ENCODE measurements around the gene CBR3.

The CBR3 gene

DNA sequence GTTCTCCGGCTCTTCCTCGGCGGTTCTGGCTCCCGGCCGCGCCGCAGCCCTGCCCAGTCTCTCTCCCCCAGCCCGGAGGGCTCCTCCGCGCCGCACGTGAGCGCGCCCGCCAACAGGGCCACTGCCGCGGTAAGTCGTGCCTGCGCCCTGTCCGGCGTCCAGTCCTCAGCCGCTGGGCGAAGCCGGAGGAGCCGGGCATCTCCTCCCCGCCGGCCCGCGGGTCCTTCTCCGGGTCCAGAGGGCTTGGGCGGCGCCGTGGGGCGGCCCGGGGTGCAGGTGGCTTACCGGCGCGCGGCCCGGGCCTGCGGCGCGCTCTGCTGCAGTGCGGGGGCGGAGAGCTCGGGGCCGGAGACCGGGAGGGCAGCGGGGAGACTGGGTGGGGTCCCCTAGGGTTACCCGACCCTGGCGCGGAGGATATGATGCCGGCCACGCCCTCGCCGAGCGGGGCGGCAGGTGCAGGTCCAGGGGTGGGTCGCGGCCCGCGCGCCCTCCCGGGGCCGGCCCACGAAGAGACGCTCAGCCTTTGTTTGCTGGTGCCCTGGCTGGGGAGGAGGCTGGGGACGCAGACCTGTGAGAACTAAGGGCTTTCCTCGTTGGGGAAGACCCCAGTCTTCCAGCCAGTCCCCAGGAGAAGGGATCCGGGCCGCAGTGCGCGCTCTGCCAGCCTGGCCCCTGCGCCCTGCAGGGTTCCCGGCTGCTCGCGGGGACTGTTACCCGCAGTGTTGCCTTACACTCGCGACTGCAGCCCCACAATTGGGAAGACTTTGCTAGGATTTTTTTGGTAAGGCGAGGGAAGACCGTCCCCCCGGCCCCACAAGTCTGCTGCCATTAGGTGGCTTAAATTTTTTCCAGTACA is 22.2 kb downstream of the CBR3 start, which contains the start of gene DOP1B:
TSS of gene DOP1B (plus strand) at position 10 of the 856 bp plus-strand sequence. CDS start 7,910 bp downstream, outside the sequence.
- no peak for DNase-seq

DNA sequence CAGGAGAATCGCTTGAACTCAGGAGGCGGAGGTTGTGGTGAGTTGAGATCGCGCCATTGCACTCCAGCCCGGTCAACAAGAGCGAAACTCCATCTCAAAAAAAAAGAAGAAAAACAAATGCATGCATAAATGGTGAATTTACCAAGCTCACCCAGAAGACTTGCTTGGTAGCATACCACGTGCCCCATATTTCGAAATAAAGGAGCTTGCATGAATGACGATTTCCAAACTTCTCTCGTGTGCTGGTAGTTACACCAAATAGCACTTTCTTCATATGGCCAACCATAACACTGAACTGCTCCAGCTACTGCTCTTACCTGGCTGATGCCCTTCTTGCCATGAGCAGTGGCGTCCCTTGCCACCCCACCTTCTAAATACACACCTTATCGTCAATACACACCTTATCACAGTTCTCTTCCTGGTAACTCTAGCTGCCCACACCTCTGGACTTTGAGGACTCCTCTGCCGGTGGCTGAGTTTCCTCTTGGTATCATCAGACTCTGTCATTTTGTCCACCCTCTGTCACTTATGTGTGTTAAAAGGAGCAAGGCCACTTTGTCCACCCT is 24.6 kb downstream of the CBR3 start:
- no peak for DNase-seq

DNA sequence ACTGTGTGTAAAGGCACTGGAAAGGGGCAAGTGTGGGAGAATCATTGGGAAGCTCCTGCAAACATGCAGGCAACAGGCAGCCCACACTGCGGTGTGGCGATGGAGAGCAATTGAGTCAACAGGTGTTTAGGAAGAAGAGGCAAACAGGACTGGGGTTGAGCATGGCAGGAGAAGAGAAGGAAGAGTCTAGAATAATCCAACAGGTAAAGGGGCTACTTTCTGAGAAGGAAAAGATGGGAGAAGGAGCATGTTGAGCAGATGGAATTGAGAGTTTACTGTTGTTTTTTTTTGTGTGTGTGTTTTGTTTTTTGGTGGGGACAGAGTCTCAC is 25.9 kb downstream of the CBR3 start:
- no peak for DNase-seq

DNA sequence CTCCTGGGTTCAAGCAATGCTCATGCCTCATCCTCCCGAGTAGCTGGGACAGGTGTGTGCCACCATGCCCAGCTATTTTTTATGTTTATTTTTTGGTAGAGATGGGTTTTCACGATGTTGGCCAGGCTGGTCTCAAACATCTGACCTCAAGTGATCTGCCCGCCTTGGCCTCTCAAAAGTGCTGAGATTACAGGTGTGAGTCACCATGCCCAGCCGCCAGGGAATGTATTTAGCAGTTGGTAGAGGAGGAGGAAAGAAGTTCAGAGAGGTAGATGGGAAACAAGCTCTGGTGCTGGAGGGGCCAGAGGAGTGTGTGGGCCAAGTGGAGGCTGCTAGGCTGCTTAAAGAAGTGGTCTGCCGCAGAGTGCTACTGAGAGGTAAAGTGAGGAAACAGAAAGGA is 27.8 kb downstream of the CBR3 start:
- no peak for DNase-seq

DNA sequence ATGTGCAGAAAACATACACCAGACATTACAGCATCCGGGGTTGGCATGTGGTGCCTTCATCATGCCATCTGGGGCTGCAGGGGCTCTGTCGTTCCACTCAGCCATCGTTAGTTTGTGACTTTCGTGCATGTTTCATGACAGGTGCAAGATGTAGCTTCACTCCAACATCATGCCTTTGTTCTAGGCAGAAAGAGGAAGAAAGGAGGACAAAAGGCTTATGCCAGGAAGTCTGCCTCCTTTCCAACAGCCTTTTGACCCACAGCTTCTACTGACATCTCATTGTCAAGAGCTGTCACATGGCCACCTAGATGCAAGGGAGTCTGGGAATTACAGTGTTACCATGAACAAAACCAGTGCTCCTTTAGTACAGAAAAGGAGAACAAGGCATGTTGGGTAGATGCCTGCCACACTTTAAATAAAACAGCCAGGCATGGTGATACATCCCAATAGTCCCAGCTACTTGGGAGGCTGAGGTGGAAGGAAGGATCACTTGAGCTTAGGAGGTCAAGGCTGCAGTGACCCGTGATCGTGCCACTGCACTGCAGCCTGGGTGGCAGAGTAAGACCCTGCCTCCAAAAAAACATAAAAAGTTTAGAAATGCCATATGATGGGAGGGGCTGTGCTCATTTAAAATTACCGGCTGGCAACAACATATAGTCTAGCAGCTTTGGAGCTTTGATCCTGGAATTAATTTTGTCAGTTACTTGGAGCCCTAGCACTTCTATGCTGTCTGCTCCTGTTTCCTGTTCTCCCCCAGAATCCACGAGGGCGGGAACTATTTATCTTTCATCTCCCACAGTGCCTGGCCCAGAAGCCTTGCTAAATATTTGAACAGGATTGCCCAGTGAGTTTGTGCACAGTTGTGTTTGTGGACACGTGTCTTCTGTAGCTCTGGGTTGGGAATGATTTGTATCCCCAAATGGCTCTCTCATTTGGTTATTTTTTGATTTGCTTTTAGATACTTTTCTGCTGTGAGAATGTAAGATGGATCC is 29.2 kb downstream of the CBR3 start:
- DNase-seq, result no peak

DNA sequence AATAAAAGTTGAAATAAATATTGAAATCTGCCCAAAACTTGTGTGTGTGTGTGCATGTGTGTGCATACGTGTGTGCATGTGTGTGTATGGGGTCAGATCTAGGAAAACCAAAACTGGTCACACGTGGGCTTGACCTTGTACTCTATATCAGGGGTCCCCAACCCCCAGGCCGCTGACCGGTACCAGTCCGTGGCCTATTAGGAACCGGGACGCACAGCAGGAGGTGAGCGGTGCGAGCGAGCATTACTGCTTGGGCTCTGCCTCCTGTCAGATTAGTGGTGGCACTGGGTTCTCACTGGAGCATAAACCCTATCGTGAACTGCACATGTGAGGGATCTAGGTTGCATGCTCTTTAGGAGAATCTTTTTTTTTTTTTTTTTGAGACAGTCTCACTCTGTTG is 30.5 kb downstream of the CBR3 start:
- no peak for DNase-seq

DNA sequence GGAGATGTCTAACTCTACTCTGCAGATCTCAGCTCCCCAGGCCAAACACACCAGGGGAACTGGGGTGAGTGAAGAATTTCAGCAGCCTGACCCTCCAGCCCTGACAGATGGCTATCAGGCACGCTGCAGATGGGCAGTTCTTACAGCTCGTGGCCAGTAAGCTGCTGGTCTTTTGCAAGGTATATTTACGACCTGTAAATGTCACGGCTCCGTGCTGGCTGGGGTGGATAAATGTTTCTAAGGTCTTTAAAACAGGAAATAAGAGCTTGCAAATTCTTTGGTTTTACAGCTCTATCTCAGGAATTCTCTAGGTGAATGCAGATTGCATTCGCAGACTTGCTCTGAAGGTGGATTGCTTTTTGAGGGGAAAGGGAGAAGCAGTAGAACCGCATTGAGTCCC is 31.8 kb downstream of the CBR3 start:
- no peak for DNase-seq

DNA sequence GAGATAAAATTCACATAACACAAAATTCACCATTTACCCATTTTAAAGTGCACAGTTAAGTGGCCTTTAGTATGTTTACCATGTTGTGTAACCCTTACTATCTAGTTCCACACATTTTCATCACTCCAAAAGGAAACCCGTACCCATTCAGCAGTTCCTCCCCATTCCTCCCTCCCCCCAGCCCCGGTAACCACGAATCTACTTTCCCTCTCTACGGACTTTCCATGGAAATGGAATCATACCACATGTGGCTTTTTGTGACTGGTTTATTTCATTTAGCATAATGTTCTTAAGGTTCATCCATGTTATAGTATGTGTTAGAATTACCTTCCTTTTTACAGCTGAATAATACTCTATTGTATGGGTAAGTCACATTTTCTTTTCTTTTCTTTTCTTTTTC is 32.7 kb downstream of the CBR3 start:
- no peak for DNase-seq

DNA sequence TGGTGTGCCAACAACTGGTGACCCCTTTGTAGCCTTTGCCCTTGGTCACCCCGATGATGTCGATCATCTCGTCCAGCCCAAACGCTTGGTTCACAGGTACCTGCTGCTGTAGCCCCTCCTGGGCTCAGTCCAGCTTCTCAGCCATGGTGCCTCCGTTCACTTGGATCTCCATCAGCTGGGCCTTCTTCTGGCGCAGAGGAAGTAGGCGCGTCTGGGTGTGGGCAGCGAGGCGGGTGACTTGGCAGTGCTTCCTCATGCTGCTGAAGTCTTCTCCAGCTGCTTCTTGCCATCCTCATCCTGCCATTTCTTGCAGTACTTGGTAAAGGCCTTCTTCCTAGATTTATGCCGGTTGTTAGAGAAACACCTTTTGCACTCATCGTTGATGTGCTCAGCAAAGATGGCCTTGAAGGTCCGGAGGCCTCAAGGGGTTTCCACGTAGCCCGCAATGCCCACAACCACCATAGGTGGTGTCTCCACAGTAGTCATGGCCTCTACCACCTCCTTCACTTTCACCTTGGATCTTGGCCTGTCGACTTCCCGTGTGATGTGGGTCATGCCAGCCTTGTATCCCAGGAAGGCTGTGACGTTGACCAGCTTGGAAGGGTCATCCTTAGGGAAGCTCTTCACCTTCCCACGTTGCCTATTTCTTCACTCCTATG is 34.7 kb downstream of the CBR3 start:
- no peak for DNase-seq

DNA sequence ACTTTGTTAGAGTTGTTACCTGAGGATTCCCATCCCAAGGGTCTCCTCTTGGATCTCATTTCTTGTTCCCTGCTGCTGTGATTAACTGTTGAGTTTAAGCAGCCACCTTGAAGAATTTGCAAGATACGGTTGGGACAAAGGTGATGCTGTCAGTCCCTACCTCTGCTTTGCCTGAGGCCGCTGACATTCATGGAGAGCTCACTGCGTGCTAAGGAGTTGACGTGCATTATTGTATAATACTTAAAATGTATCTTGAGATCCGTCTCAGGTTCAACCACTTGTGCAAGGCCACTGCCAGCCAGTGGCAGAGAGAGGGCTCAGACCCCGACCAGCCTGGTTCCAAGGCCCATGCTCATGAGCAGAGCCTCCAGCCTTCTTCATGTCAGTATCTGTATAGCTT is 35.9 kb downstream of the CBR3 start:
- no peak for DNase-seq

DNA sequence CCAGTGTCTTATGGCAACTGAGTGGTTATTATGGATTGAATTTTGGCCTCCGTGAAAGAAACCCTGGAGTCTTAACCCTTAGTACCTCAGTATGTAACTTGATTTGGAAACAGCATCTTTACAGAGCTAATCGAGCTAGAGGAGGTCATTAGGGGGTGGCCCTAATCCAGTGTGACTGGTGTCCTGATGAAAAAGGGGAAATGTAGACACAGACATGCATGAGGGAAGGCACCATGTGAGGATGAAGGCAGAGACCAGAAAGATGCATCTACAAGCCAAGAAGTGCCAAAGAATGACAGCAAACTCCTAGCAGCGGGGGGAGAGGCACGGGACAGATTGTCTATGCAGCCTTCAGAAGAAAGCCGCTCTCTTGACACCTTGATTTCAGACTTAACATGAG is 36.5 kb downstream of the CBR3 start:
- no peak for DNase-seq

DNA sequence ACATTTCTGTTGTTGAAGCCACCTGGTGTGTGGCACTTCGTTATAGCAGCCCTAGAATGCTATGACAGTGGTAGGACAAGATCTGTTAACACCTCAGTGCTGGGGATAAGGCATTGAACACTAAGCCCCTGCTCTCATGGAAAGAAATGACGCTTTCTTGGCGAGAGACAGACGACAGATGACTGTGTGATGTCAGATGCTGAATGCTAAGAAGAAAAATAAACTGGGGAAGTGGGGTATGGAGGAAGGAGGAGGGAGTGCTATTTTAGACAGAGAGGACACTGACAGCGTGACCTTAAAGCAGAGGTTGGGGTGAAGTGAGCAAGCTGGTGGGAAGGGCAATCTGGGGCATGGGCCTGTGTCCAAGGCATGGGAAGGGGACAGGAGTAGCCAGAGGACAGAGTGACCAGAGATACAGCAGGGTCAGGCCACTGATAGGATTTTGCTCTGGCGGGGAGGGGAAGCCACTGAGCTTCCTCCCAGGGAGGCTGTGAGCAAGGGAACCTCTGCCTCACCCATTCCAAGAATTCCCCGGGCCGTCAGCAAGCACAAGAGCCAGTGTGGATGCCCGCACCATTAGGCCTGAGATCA is 37.0 kb downstream of the CBR3 start:
- no peak for DNase-seq

DNA sequence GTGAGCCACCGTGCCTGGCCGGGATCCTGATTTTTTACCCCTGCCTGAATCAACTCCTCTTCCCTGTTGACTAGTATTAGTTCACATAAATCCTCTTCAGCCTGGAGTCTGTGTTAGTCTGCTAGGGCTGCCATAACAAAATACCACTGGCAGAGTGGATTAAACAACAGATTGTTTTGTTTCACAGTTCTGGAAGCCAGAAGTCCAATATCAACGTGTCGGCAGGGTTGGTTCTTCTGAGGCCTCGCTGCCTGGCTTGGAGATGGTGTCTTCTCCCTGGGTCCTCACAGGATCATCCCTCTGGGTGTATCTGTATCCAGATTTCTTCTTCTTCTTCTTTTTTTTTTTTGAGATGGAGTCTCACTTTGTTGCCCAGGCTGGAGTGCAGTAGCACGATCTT is 39.9 kb downstream of the CBR3 start:
- no peak for DNase-seq

DNA sequence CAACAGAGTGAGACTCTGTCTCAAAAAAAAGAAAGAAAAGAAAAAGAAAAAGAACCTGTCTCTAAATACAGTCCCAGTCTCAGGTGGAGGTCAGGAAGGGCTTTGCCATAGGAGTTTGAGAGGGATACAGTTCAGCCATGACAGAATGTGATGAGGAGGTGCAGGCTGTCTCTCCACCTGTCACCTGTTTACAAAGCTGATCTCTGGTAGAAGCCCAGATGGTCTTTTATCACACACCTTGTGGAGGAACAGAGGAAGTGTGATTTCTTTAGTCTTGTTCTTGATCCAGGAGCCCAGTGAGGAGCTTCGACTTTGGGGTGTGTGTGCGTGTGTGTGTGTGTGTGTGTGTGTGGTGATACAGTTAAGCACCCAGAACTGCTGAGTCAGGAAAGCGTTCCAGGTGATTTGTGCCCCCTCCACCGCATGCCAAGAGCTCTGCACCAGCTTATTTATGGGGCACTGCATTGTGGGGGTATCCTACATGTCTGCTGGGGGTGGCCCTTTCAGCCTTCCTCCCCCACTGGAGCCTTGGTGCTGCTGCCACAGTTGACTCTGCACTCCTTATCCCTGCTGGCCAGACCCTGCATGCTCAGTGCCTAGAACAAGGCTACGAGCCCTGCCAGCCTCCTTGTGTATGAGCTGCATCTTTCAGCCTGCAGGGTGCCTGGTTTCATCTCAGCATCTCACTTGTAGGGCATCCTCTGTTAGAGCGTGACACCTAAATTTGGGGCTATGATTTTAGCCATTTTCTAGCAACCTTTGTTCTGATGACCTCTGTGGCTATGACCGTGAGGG is 41.1 kb downstream of the CBR3 start:
- DNase-seq, result no peak

DNA sequence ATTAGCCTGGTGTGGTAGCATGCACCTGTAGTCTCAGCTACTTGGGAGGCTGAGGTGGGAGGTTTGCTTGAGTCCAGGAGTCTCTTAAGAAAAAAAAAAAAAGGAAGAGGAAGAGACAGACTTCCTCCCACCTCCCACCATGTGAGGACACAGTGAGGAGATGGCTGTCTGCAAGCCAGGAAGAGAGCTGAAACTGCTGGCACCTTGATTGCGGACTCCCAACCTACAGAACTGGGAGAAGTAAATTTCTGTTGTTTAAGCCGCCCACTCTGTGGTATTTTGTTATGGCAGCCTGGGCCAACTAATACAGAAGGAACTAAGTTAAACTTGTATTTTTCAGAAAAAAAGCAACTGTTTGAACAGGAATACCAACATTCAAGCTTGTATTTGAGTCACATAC is 43.5 kb downstream of the CBR3 start:
- no peak for DNase-seq

DNA sequence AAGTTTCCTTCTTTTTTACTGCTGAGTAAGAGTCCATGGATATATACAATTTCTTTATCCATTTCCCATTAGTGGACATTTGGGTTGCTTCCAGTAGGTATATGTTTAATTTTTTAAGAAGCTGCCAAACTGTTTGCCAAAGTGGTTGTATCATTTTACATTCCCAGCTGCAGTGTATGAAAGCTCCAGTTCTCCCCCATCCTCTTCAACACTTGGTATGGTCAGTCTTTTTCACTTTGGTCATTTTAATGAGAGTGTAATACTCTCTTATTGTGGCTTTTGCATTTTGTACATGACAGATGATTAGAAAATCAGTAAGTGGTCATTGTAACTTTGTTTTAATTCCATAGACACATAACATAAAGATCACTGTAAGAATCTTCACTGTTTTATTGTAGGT is 44.3 kb downstream of the CBR3 start:
- DNase-seq, result no peak

DNA sequence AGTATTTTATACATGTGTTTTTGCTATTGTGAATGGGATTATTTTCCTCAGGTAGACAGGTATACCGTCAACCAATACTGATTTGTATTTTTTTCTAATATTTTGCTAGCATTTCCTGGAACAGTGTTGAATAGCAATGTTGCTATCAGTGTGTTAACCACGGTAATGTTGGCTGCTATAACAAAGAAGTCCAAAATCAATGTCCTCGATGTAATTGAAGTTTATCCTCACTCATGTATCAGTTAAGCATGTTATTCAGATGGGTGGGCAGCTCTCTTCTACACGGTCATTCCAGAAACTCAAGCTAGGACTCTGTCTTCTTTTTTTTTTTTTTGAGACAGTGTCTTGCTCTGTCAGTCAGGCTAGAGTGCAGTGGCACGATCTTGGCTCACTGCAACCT is 46.1 kb downstream of the CBR3 start:
- DNase-seq, result no peak

DNA sequence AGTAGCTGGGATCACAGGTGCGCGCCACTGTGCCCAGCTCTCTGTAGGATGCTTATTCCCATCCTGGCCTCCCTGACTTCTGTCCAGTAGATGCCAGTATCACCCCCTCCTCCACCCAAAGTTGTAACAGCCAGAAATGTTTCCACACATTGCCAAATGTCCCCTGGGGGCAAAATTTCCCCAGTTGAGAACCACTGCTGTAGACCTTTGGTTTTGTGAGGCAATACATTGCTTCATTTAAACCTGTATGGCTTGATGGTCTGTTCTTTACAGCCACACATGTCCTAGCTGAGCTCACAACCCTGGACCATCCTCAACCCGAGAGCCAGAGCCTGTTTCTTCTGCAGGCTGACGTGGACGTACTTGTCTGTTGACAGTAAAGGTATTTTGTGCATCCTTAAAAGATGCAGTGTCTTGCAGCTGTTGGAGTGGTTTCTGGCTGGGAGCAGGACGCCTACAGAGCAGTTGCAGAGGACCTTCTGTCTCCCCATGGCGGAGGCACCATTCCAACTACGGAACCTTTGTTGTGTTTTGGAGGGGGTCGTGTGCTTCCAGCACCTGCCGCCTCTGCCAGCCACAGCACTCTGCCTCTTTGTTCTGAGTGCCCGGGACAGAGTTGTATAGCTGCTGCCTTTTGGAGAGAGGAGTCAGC is 48.4 kb downstream of the CBR3 start:
- DNase-seq, result no peak

DNA sequence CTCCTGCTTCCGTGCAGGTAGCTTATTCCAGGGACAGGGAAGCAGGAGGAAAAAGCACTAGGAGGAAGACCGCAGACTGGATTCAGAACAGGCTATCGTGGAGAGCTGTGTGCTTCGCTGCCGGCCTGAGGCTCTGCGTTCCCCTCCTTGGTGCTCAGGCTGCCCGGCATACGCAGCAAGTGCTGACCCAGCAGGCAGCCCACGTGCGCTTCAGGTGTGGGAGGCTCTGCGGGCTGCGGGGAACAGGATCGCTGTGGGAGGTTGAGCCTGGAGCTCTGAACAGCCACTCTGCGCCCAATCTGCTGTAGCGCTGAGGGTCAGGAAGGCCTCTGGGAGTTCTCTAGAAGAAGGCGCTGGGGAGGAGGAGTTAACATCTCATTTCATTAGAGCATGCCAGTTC is 49.7 kb downstream of the CBR3 start:
- DNase-seq, result no peak

DNA sequence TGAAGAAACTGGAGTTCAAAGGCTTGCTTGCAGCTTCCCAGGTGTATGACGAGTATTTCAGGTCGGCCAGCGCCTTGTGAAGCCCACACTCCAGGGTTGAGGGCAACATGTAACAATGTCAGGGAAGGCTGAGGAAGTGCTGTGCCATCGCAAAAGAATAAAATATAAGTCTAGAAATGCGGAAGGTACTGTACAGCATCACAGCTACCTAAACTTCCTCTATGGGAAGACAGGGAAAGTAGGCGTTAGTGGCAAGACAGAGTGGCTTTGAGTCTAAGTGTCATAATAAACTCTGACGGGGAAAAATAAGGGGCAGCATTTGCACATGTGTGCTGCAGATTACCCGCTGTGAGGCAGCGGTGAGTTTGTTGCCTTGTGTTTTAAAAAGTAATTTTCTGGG is 50.6 kb downstream of the CBR3 start:
- no peak for DNase-seq

DNA sequence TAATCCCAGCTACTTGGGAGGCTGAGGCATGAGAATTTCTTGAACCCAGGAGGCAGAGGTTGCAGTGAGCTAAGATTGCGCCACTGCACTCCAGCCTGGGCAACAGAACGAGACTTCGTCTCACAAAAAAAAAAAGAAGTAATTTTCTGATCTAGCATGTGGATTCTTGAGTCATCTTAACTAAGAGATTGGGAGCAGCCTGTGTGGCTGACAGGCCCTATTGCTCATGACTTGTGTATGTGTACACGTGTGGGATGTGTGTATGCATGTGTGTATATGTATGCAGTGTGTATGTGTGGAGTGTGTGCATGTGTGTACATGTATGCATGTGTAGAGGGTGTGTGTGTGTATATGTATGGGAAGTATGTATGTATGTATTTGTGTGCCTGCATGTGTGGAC is 51.2 kb downstream of the CBR3 start:
- DNase-seq, result no peak
